Endothelial cell of umbilical vein (primary cell): ENCODE data around the gene HSD3B7. TPM values are rescaled to one million over a fixed set of nuclear protein-coding genes. Genes with fewer than 3 reads are reported as not detected.
A peak's percentile ranks its signal among the peaks of the same experiment; 100 is the strongest.

Experiments used
- BruUV-seq: library from RNA; stranded (reverse); fragments of 400-500 nt; replicated peaks from 2 replicates; lab custom pipeline; 2021; lab: Mats Ljungman, UMichigan
- CTCF ChIA-PET: fragments of 300-600, 350-600 bp; sonication (Branson Sonifier 250); formaldehyde crosslinking; loops from one replicate; lab custom pipeline; 2021; ENCODE audit warnings: antibody characterized with exemption, inconsistent platforms; lab: Charles Lee
- POLR2A ChIA-PET: fragments of 300-600, 350-600 bp; sonication (Branson Sonifier 250); formaldehyde crosslinking; loops from one replicate; lab custom pipeline; 2021; ENCODE audit warnings: antibody characterized with exemption, inconsistent platforms; lab: Charles Lee
- DNase-seq: peaks from one replicate; pipeline ENCODE4 v3.0.0-alpha.2; 2011; ENCODE audit warnings: low read depth, low spot score
- FAIRE-seq: peaks from 2 replicates; lab custom pipeline; 2011; peaks lifted over from hg19 to GRCh38; lab: Jason Lieb, UNC
- H2AFZ ChIP-seq: 2 replicates; pipeline ENCODE4 v1.6.0; 2012; ENCODE audit warnings: low read depth, low read length, control low read depth, inconsistent platforms
- H3K27ac ChIP-seq: 2 replicates; pipeline ENCODE4 v1.5.1; 2011; ENCODE audit warnings: low read depth, mild to moderate bottlenecking, control low read depth, low read length, moderate library complexity; ENCODE audit not compliant: insufficient read depth
- H3K27me3 ChIP-seq, 2 experiments: 2 replicates each; pipeline versions ENCODE4 v1.6.0 to v1.6.1; 2011; ENCODE audit warnings: low read length in 2 of 2, mixed read lengths in 1 of 2; ENCODE audit not compliant: control insufficient read depth in 2 of 2, insufficient read depth in 2 of 2
- H3K36me3 ChIP-seq, 2 experiments: 2 replicates in 1 of 2; 3 replicates in 1 of 2; pipeline ENCODE4 v1.5.1; 2011; ENCODE audit warnings: low read length in 2 of 2, mild to moderate bottlenecking in 1 of 2, moderate library complexity in 1 of 2; ENCODE audit not compliant: control insufficient read depth in 2 of 2, insufficient read depth in 2 of 2; ENCODE audit errors: extremely low read depth in 1 of 2
- H3K4me1 ChIP-seq: 3 replicates; pipeline ENCODE4 v1.5.1; 2011; ENCODE audit warnings: mild to moderate bottlenecking, low read length; ENCODE audit not compliant: control insufficient read depth, insufficient read depth; ENCODE audit errors: extremely low read depth
- H3K4me2 ChIP-seq: 2 replicates; pipeline ENCODE4 v1.6.1; 2011; ENCODE audit warnings: low read length, control low read depth, mixed read lengths; ENCODE audit not compliant: insufficient read depth
- H3K4me3 ChIP-seq, 3 experiments: fragments of 200-600 bp in 1 of 3; sonication (generic), shearing (Covaris generic) in 1 of 3; replicated peaks in 1 of 3; 2 replicates each; pipeline ENCODE4 v1.5.1; 2011 to 2016; ENCODE audit warnings: control low read depth in 3 of 3, low read length in 3 of 3, mild to moderate bottlenecking in 2 of 3, inconsistent platforms in 1 of 3, low read depth in 1 of 3, moderate library complexity in 1 of 3; ENCODE audit not compliant: insufficient read depth in 1 of 3
- H3K79me2 ChIP-seq: 2 replicates; pipeline ENCODE4 v1.6.0; 2012; ENCODE audit warnings: low read length, inconsistent platforms; ENCODE audit not compliant: control insufficient read depth, insufficient read depth
- H3K9ac ChIP-seq: replicated peaks from 2 replicates; pipeline ENCODE3; 2011; ENCODE audit warnings: low read length, control low read depth; ENCODE audit not compliant: insufficient read depth; ENCODE audit errors: extremely low read depth
- H3K9me1 ChIP-seq: replicated peaks from 3 replicates; pipeline ENCODE4 v1.6.0; 2011; ENCODE audit warnings: mild to moderate bottlenecking, low read length; ENCODE audit not compliant: control insufficient read depth, insufficient read depth; ENCODE audit errors: extremely low read depth
- H3K9me3 ChIP-seq: replicated peaks from 2 replicates; pipeline ENCODE4 v1.5.1; 2012; ENCODE audit warnings: low read length, inconsistent platforms; ENCODE audit not compliant: control insufficient read depth, insufficient read depth
- H4K20me1 ChIP-seq: replicated peaks from 2 replicates; pipeline ENCODE3; 2011; ENCODE audit warnings: mild to moderate bottlenecking, low read length; ENCODE audit not compliant: control insufficient read depth, insufficient read depth; ENCODE audit errors: extremely low read depth
- CTCF ChIP-seq, 2 donors: IDR thresholded peaks; 1 replicate in 1 of 2; 2 replicates in 1 of 2; pipeline ENCODE4 v1.5.1; 2011; ENCODE audit warnings: low read length in 2 of 2, mild to moderate bottlenecking in 2 of 2, moderate library complexity in 2 of 2, control low read depth in 1 of 2, inconsistent platforms in 1 of 2, low read depth in 1 of 2; ENCODE audit not compliant: insufficient read depth in 1 of 2; ENCODE audit errors: extremely low read depth in 1 of 2
- EZH2 ChIP-seq: IDR thresholded peaks from 2 replicates; pipeline ENCODE4 v1.6.1; 2012; ENCODE audit warnings: borderline replicate concordance, low read depth, mild to moderate bottlenecking, moderate library complexity, low read length, inconsistent platforms; ENCODE audit not compliant: severe bottlenecking
- FOS ChIP-seq: IDR thresholded peaks from 2 replicates; pipeline ENCODE4 v1.6.1; 2011; ENCODE audit warnings: mild to moderate bottlenecking, low read length, moderate library complexity, borderline replicate concordance; ENCODE audit not compliant: insufficient read depth
- GATA2 ChIP-seq: IDR thresholded peaks from 2 replicates; pipeline ENCODE4 v1.7.0; 2011; ENCODE audit warnings: low read depth, mild to moderate bottlenecking, moderate library complexity, mixed read lengths, low read length; ENCODE audit not compliant: insufficient read length, insufficient read depth
- JUN ChIP-seq: IDR thresholded peaks from 2 replicates; pipeline ENCODE4 v1.6.1; 2011; ENCODE audit warnings: borderline replicate concordance, low read depth; ENCODE audit not compliant: insufficient read length, insufficient read depth
- MAX ChIP-seq: IDR thresholded peaks from 2 replicates; pipeline ENCODE4 v1.6.1; 2011; ENCODE audit not compliant: insufficient read depth, insufficient read length
- MYC ChIP-seq: IDR thresholded peaks from one replicate; pipeline ENCODE4 v1.6.1; 2011; ENCODE audit warnings: mild to moderate bottlenecking, low read depth, low read length
- POLR2A ChIP-seq: IDR thresholded peaks from 2 replicates; pipeline ENCODE4 v1.6.1; 2012; ENCODE audit warnings: low read depth, mild to moderate bottlenecking, control low read depth, low read length
- POLR2AphosphoS5 ChIP-seq: IDR thresholded peaks from 2 replicates; pipeline ENCODE4 v1.6.1; 2012; ENCODE audit warnings: low read depth, mild to moderate bottlenecking, control low read depth, low read length, moderate library complexity; ENCODE audit not compliant: insufficient read depth
- dilution Hi-C: fragments of 300-500 bp; cut with MboI; formaldehyde crosslinking; loops from one replicate; pipeline ENCODE4 v1.15.0; 2019; ENCODE audit warnings: low sequenced_read_pairs; ENCODE audit not compliant: extremely low pct_ligation_motif_present
- intact Hi-C: fragments of 100-400 bp; cut with micrococcal nuclease; formaldehyde crosslinking; loops from one replicate; pipeline ENCODE4 v1.10.0; 2022
- polyA plus RNA-seq, 4 experiments: library from polyadenylated mRNA; depleted of rRNA in 3 of 4; stranded (reverse) in 3 of 4; unstranded in 1 of 4; fragments of >200 nt; gene quantifications; 2 replicates each; pipeline versions ENCODE4 v1.2.1 to v1.2.3, GENCODE V29; 2011 to 2012; ENCODE audit warnings: missing spikeins in 1 of 4
- total RNA-seq: library from RNA; stranded (reverse); gene quantifications from 2 replicates; pipeline ENCODE4 v1.2.3, GENCODE V29; 2021

The HSD3B7 gene
- total and polyA plus RNA-seq, 2 donors (not counting 3 experiments of a cell fraction or from before 2014, with no cell fraction given), result 3.5 to 4.8 TPM

- H3K4me2 ChIP-seq, result no peak overlapping the region
- DNase-seq (peak; percentile 67), FAIRE-seq (no peak)
- TF ChIP-seq MAX, result no peak
- no peak overlapping the region for H3K4me3 ChIP-seq
- CTCF ChIA-PET, result interaction anchor here (0.6 to 3.5 kb wide), 2 partner anchors 917 to 922 kb away, joined by 3 to 29 read pairs; partner anchors contain the start of gene ZNF267
- no peak overlapping the region for H2AFZ ChIP-seq
- peaks cover 20% of the 10 kb centered on the region for H3K4me1 ChIP-seq
- intact Hi-C loops (no loop called here), dilution Hi-C loops (no loop called here)
- no peaks in the 10 kb centered on the region for H3K27me3 ChIP-seq
- H3K79me2 ChIP-seq, result no peaks in the 10 kb centered on the region
- BruUV-seq, result no TSS peak
- H4K20me1 ChIP-seq, result no peaks in the 10 kb centered on the region
- POLR2A ChIA-PET, result no interaction called here
- no peaks in the 10 kb centered on the region for H3K9me3 ChIP-seq
- H3K27ac ChIP-seq, result no peak overlapping the region
- no peaks in the 10 kb centered on the region for H3K36me3 ChIP-seq
- no peak overlapping the region for H3K9ac ChIP-seq
- H3K9me1 ChIP-seq, result no peaks in the 10 kb centered on the region
Measured at GRCh38 chr16:30951750-30952149, 33.3 kb upstream of the HSD3B7 start.

- DNase-seq (no peak), FAIRE-seq (no peak)
- no TSS peak for BruUV-seq
- intact Hi-C loops, result loop anchor here (1.0 kb wide), 4 partner anchors 142 to 490 kb away; partner anchors contain the start of gene FUS
- no peaks in the 10 kb centered on the region for H3K9me3 ChIP-seq
- no peak overlapping the region for H3K9ac ChIP-seq
- H3K36me3 ChIP-seq, result no peaks in the 10 kb centered on the region
- H3K4me1 ChIP-seq, result peaks cover 20% of the 10 kb centered on the region
- no peaks in the 10 kb centered on the region for H3K9me1 ChIP-seq
- H3K4me3 ChIP-seq, result no peak overlapping the region
- TF ChIP-seq CTCF (IDR thresholded peaks at IDR 0.05; ENCODE audit: extremely low read depth in 1 of 2, insufficient read depth in 1 of 2, low read depth in 1 of 2, low read length in 2 of 2) (no peak), MYC (no peak), EZH2 (no peak), GATA2 (no peak), MAX (no peak), POLR2AphosphoS5 (no peak), JUN (no peak), POLR2A (no peak), FOS (no peak)
- H3K27me3 ChIP-seq, result no peaks in the 10 kb centered on the region
- H3K27ac ChIP-seq, result no peak overlapping the region
- ChIA-PET CTCF (interaction anchor here (0.8 to 3.5 kb wide), 20 partner anchors 11 to 916 kb away, joined by 3 to 29 read pairs (median 4); partner anchors contain the start of genes FUS, KAT8, VKORC1 and ZNF646), POLR2A (interaction anchor here (1.2 to 1.9 kb wide), 2 partner anchors 11 to 227 kb away, joined by 3 to 4 read pairs; partner anchors contain the start of gene FUS)
- no peak overlapping the region for H3K4me2 ChIP-seq
- dilution Hi-C loops, result no loop called here
- no peaks in the 10 kb centered on the region for H4K20me1 ChIP-seq
- H3K79me2 ChIP-seq, result no peaks in the 10 kb centered on the region
- no peak overlapping the region for H2AFZ ChIP-seq
Measured at GRCh38 chr16:30953111-30953510, 31.9 kb upstream of the HSD3B7 start.
